BE2C (cell line): ENCODE measurements around the gene TCERG1L.

Experiments
- DNase-seq: peaks from one replicate; pipeline ENCODE4 v3.0.0-alpha.2; 2020
- H3K27me3 ChIP-seq: fragments of 250-450 bp; sonication (Bioruptor Pico); 2 replicates; pipeline ENCODE4 v1.5.1; 2020; ENCODE audit warnings: mild to moderate bottlenecking
- H3K36me3 ChIP-seq: fragments of 250-450 bp; sonication (Bioruptor Pico); 2 replicates; pipeline ENCODE4 v1.5.1; 2020; ENCODE audit warnings: mild to moderate bottlenecking
- H3K4me1 ChIP-seq: fragments of 250-450 bp; sonication (Bioruptor Pico); 2 replicates; pipeline ENCODE4 v1.5.1; 2020
- H3K4me3 ChIP-seq: 2 replicates; pipeline ENCODE4 v1.5.1; 2011; ENCODE audit warnings: low read depth, low read length
- H3K9me3 ChIP-seq: fragments of 250-450 bp; sonication (Bioruptor Pico); 2 replicates; pipeline ENCODE4 v1.5.1; 2020
- CTCF ChIP-seq: IDR thresholded peaks from 2 replicates; pipeline ENCODE4 v1.5.1; 2012; ENCODE audit warnings: mild to moderate bottlenecking, low read depth, low read length

TCERG1L gene

GRCh38 chr10:131144196-131144595 lies 167.3 kb downstream of the TCERG1L start:
- Histone ChIP-seq H3K27me3 (no peaks in the 10 kb centered on the region), H3K4me1 (no peaks in the 10 kb centered on the region), H3K9me3 (no peaks in the 10 kb centered on the region; the same call in 1 of the 2 replicates), H3K36me3 (no peaks in the 10 kb centered on the region), H3K4me3 (no peak overlapping the region)
- DNase-seq, result no peak
- TF ChIP-seq CTCF, result no peak

GRCh38 chr10:131143425-131144165 lies 167.9 kb downstream of the TCERG1L start:
- Histone ChIP-seq H3K4me3 (no peak overlapping the region), H3K9me3 (no peaks in the 10 kb centered on the region), H3K36me3 (no peaks in the 10 kb centered on the region), H3K4me1 (no peaks in the 10 kb centered on the region), H3K27me3 (no peaks in the 10 kb centered on the region)
- TF ChIP-seq CTCF, result no peak
- no peak for DNase-seq

GRCh38 chr10:131142517-131143380 lies 168.8 kb downstream of the TCERG1L start:
- no peaks in the 10 kb centered on the region for H3K4me1 ChIP-seq
- DNase-seq, result no peak
- TF ChIP-seq CTCF, result no peak
- H3K27me3 ChIP-seq, result no peaks in the 10 kb centered on the region
- no peaks in the 10 kb centered on the region for H3K36me3 ChIP-seq
- no peak overlapping the region for H3K4me3 ChIP-seq
- no peaks in the 10 kb centered on the region for H3K9me3 ChIP-seq

GRCh38 chr10:131141645-131142516 lies 169.6 kb downstream of the TCERG1L start:
- no peaks in the 10 kb centered on the region for H3K9me3 ChIP-seq
- H3K4me1 ChIP-seq, result no peaks in the 10 kb centered on the region
- H3K27me3 ChIP-seq, result no peaks in the 10 kb centered on the region
- no peak for TF ChIP-seq CTCF
- no peak for DNase-seq
- H3K36me3 ChIP-seq, result no peaks in the 10 kb centered on the region
- H3K4me3 ChIP-seq, result no peak overlapping the region

- H3K4me3 ChIP-seq, result no peak overlapping the region
- no peaks in the 10 kb centered on the region for H3K27me3 ChIP-seq
- no peaks in the 10 kb centered on the region for H3K9me3 ChIP-seq
- H3K4me1 ChIP-seq, result no peaks in the 10 kb centered on the region
- no peak for DNase-seq
- TF ChIP-seq CTCF, result no peak
- no peaks in the 10 kb centered on the region for H3K36me3 ChIP-seq
Measured at GRCh38 chr10:131141207-131141606, 170.3 kb downstream of the TCERG1L start.
